Measurements from ENCODE around the gene DDX27. TPM values are rescaled to one million over a fixed set of nuclear protein-coding genes. Genes with fewer than 3 reads are reported as not detected.

DDX27 gene
- total RNA-seq, 1 donor = 34.0 TPM

DNA sequence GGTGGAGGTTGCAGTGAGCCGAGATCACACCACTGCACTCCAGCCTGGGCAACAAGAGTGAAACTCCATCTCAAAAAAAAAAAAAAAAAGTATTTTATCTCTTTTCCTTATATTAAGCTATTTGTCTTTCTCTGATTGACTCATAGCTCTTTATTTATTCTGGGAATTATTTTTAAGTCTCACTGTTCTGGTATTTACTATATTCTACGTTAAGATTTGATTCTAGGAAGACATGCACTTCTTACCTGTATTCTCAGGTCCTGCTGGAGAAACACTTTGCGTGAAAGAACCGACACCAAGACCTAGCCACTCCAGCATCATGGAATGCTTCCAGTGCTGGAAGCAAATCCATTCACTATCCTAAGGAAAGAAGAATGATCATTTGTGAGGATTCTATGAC is 41.0 kb downstream of the DDX27 start:
- TF ChIP-seq, protein P1, sequence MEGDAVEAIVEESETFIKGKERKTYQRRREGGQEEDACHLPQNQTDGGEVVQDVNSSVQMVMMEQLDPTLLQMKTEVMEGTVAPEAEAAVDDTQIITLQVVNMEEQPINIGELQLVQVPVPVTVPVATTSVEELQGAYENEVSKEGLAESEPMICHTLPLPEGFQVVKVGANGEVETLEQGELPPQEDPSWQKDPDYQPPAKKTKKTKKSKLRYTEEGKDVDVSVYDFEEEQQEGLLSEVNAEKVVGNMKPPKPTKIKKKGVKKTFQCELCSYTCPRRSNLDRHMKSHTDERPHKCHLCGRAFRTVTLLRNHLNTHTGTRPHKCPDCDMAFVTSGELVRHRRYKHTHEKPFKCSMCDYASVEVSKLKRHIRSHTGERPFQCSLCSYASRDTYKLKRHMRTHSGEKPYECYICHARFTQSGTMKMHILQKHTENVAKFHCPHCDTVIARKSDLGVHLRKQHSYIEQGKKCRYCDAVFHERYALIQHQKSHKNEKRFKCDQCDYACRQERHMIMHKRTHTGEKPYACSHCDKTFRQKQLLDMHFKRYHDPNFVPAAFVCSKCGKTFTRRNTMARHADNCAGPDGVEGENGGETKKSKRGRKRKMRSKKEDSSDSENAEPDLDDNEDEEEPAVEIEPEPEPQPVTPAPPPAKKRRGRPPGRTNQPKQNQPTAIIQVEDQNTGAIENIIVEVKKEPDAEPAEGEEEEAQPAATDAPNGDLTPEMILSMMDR (IDR thresholded peaks at IDR 0.05; ENCODE audit: extremely low read depth, low read depth, low read length) = no peak

GRCh38 chr20:49261173-49261572 is 42.0 kb downstream of the DDX27 start:
- no peaks in the 10 kb centered on the region for H3K4me1 ChIP-seq (ENCODE audit: insufficient read depth, low read length)
- H3K4me3 ChIP-seq (ENCODE audit: insufficient read depth, low read length) = no peak overlapping the region
- H2AFZ ChIP-seq (ENCODE audit: low read length) = no peak overlapping the region
- peaks cover 23% of the 10 kb centered on the region for H3K79me2 ChIP-seq (ENCODE audit: insufficient read depth, low read length)
- no peak for DNase-seq (ENCODE audit: insufficient read length, low spot score, missing footprints)
- TF ChIP-seq, protein P1 (IDR thresholded peaks at IDR 0.05; ENCODE audit: extremely low read depth, low read depth, low read length) = no peak
- H3K4me2 ChIP-seq (ENCODE audit: insufficient read depth, low read length) = no peak overlapping the region
- no peaks in the 10 kb centered on the region for H3K27me3 ChIP-seq (ENCODE audit: insufficient read depth, low read length)
- H3K9me3 ChIP-seq (ENCODE audit: low read depth, low read length) = no peaks in the 10 kb centered on the region
- H3K27ac ChIP-seq (ENCODE audit: low read depth, low read length) = no peak overlapping the region
- peaks cover 15% of the 10 kb centered on the region for H4K20me1 ChIP-seq (ENCODE audit: insufficient read depth, low read length)
- H3K36me3 ChIP-seq (ENCODE audit: insufficient read depth, low read length) = peaks cover 85% of the 10 kb centered on the region

More for the DNA sequence above, 41.0 kb downstream of the DDX27 start:
- no peaks in the 10 kb centered on the region for H3K4me1 ChIP-seq (ENCODE audit: insufficient read depth, low read length)
- no peak overlapping the region for H2AFZ ChIP-seq (ENCODE audit: low read length)
- H3K9me3 ChIP-seq (ENCODE audit: low read depth, low read length) = no peaks in the 10 kb centered on the region
- no peak for DNase-seq (ENCODE audit: insufficient read length, low spot score, missing footprints)
- H4K20me1 ChIP-seq (ENCODE audit: insufficient read depth, low read length) = peaks cover 12% of the 10 kb centered on the region
- H3K27me3 ChIP-seq (ENCODE audit: insufficient read depth, low read length) = no peaks in the 10 kb centered on the region
- no peak overlapping the region for H3K4me3 ChIP-seq (ENCODE audit: insufficient read depth, low read length)
- H3K27ac ChIP-seq (ENCODE audit: low read depth, low read length) = no peak overlapping the region
- peaks cover 85% of the 10 kb centered on the region for H3K36me3 ChIP-seq (ENCODE audit: insufficient read depth, low read length)
- H3K79me2 ChIP-seq (ENCODE audit: insufficient read depth, low read length) = peaks cover 14% of the 10 kb centered on the region
- H3K4me2 ChIP-seq (ENCODE audit: insufficient read depth, low read length) = no peak overlapping the region

GRCh38 chr20:49262444-49262843 is 43.2 kb downstream of the DDX27 start:
- Histone ChIP-seq H3K79me2 (ENCODE audit: insufficient read depth, low read length) (peaks cover 36% of the 10 kb centered on the region), H3K27me3 (ENCODE audit: insufficient read depth, low read length) (no peaks in the 10 kb centered on the region), H3K9me3 (ENCODE audit: low read depth, low read length) (no peaks in the 10 kb centered on the region), H3K27ac (ENCODE audit: low read depth, low read length) (no peak overlapping the region), H3K36me3 (ENCODE audit: insufficient read depth, low read length) (peaks cover 73% of the 10 kb centered on the region), H2AFZ (ENCODE audit: low read length) (no peak overlapping the region), H3K4me1 (ENCODE audit: insufficient read depth, low read length) (no peaks in the 10 kb centered on the region), H3K4me2 (ENCODE audit: insufficient read depth, low read length) (no peak overlapping the region), H3K4me3 (ENCODE audit: insufficient read depth, low read length) (no peak overlapping the region), H4K20me1 (ENCODE audit: insufficient read depth, low read length) (peaks cover 20% of the 10 kb centered on the region)
- TF ChIP-seq, protein P1 (IDR thresholded peaks at IDR 0.05; ENCODE audit: extremely low read depth, low read depth, low read length) = no peak
- DNase-seq (ENCODE audit: insufficient read length, low spot score, missing footprints) = no peak

DNA sequence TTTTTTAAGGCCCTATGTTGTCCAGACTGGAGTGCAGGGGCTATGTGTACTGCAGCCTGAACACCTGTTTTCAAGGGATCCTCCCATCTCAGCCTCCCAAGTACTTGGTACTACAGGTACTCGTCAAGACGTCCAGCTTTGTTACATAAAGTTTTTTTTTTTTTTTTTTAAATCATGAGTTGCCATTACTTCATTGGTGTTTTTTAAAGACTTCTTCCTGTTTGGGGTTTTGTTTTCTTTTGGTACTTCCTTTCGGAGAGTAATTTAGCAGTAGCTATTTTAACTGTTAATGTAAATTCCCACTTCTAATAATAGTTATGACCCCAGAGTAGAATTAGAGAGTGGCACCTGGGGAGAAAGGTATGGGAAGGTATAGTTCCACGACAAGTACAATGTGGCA is 48.1 kb downstream of the DDX27 start:
- Histone ChIP-seq H3K4me3 (ENCODE audit: insufficient read depth, low read length) (no peak overlapping the region), H3K4me1 (ENCODE audit: insufficient read depth, low read length) (peaks cover 6% of the 10 kb centered on the region), H3K27me3 (ENCODE audit: insufficient read depth, low read length) (no peaks in the 10 kb centered on the region), H3K36me3 (ENCODE audit: insufficient read depth, low read length) (peaks cover 71% of the 10 kb centered on the region), H2AFZ (ENCODE audit: low read length) (no peak overlapping the region), H3K4me2 (ENCODE audit: insufficient read depth, low read length) (no peak overlapping the region), H3K9me3 (ENCODE audit: low read depth, low read length) (no peaks in the 10 kb centered on the region), H4K20me1 (ENCODE audit: insufficient read depth, low read length) (peaks cover 51% of the 10 kb centered on the region), H3K79me2 (ENCODE audit: insufficient read depth, low read length) (peaks cover 80% of the 10 kb centered on the region), H3K27ac (ENCODE audit: low read depth, low read length) (no peak overlapping the region)
- DNase-seq (ENCODE audit: insufficient read length, low spot score, missing footprints) = no peak
- TF ChIP-seq, protein P1 (IDR thresholded peaks at IDR 0.05; ENCODE audit: extremely low read depth, low read depth, low read length) = no peak

Measured in osteoblast (primary cell).